ENCODE data around the gene OR10H5.
"Not testable (repeated sequence)": the region's sequence is repeated elsewhere in the genome, so short reads cannot be mapped to it uniquely, and the experiment has no call there.

Gene OR10H5

DNA sequence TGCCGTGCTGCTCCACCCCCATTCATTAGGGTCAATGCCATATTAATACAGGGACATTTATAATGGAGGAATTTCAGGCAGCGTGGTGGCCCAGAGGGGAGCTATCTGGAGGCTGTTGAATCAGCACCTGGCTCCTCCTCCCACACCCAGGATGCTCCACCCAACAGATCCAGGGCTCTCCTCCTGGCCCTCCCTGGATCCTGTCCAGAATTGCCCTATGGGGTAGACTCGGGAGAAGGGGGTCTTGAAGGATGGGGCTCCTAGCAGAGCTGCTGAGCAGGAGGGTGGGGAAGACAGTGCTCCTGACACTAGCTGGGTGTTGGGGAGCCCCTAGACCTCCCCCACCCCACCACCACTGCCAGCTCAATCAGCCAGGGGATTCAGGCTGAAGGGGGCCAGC lies 5.2 kb upstream of the OR10H5 start:
- no peaks in the 10 kb centered on the region for H3K36me3 Mint-ChIP-seq
- H3K4me3 Mint-ChIP-seq, result no peak overlapping the region
- no peak for DNase-seq (ENCODE audit: low spot score in 2 of 2)
- no peak for ATAC-seq
- H3K4me1 Mint-ChIP-seq, result peaks cover 5% of the 10 kb centered on the region
- no peaks in the 10 kb centered on the region for H3K9me3 Mint-ChIP-seq
- peak overlapping the region; percentile 84 for H3K27ac Mint-ChIP-seq

DNA sequence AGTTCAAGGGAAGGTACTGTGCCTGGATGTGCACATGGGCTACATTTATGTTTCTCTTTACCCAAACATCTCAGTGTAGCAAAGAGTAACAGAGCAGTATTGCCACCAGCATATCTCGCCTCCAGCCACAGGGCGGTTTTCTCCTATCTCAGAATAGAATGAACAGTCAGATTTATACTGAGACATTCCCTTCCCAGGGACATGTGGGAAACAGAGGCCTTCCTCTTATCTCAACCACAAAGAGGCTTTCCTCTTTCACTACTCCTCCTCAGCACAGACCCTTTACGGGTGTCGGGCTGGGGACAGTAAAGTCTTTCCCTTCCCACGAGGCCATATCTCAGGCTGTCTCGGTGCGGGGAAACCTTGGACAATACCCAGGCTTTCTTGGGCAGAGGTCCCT lies 4.6 kb upstream of the OR10H5 start:
- H3K4me1 Mint-ChIP-seq; H3K4me3 Mint-ChIP-seq; H3K36me3 Mint-ChIP-seq; H3K9me3 Mint-ChIP-seq; DNase-seq (ENCODE audit: low spot score in 2 of 2); ATAC-seq: not testable (repeated sequence)
- peak overlapping the region; percentile 84 for H3K27ac Mint-ChIP-seq

DNA sequence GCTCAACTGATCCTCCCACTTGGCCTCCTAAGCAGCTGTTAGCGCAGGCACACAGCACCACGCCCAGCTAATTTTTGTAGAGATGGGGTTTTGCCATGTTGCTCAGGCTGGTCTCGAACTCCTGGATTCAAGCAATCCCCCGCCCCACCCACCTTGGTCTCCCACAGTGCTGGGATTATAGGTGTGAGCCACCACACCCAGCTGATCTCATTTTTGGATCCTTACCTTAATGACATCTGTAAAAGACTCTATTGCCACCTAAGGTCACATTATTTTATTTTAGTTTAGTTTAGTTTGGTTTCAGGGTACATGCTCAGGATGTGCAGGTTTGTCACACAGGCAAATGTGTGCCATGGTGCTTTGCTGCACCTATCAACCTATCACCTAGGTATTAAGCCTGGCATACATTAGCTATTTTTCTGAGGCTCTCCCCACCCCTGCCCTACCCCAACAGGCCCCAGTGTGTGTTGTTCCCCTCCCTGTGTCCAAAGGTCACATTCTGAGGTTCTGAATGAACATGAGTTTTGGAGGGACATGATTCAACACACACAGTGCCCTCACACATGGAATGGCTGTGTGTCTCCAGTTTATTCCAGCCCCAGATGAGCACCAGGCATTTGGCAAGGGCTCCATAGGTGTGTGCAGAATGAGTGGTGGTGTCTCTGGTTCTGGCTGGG lies 1.3 kb downstream of the OR10H5 start:
- Mint-ChIP-seq H3K36me3 (no peaks in the 10 kb centered on the region), H3K27ac (no peak overlapping the region), H3K9me3 (no peaks in the 10 kb centered on the region), H3K4me1 (no peaks in the 10 kb centered on the region), H3K4me3 (no peak overlapping the region)
- DNase-seq (ENCODE audit: low spot score in 2 of 2) (no peak), ATAC-seq (no peak)

DNA sequence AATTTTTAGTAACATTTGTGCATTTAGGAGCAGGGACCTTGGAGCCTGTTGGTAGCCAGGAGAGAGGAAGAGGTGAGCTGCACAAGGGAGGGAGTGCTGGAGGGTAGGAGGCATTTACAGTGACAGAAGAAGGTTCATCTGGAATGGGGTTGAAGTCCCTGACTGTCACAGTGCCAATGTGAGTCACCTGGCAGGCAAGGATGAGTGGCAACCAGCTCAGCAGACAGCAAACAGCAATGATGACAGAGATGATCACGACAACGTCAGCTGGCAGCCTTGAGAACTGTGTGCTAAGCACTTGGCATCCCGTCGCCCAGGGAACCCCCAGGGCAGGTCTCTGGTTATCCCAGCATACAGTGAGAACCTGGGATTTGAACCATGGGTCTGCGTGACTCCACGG lies 2.6 kb downstream of the OR10H5 start:
- Mint-ChIP-seq H3K9me3 (no peaks in the 10 kb centered on the region), H3K4me1 (peaks cover 3% of the 10 kb centered on the region), H3K27ac (no peak overlapping the region), H3K4me3 (no peak overlapping the region), H3K36me3 (no peaks in the 10 kb centered on the region)
- DNase-seq (ENCODE audit: low spot score in 2 of 2) (no peak), ATAC-seq (peak; percentile 19)

DNA sequence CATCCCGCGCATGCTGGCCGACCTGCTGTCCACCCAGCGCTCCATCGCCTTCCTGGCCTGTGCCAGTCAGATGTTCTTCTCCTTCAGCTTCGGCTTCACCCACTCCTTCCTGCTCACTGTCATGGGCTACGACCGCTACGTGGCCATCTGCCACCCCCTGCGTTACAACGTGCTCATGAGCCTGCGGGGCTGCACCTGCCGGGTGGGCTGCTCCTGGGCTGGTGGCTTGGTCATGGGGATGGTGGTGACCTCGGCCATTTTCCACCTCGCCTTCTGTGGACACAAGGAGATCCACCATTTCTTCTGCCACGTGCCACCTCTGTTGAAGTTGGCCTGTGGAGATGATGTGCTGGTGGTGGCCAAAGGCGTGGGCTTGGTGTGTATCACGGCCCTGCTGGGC lies 6.8 kb downstream of the OR10H5 start:
- not testable (repeated sequence) for DNase-seq (ENCODE audit: low spot score in 2 of 2); H3K4me3 Mint-ChIP-seq; H3K4me1 Mint-ChIP-seq; H3K36me3 Mint-ChIP-seq; ATAC-seq; H3K9me3 Mint-ChIP-seq; H3K27ac Mint-ChIP-seq

DNA sequence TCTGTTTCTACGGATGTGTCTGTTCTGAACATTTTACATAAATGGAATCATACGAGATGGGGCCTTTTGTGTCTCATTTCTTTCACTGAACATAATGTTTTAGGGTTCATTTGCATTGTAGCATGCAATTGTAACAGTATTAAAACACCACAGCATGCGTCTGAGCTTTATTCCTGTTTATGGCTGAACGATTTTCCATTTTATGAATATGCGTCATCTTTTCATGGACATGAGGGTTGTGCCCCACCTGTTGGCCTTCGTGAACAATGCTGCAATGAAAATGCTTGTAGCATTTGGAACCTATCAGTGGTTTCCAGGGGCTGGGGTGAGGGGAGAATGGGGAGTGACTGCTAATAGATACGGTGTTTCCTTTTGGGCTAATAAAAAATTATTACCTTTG lies 22.9 kb downstream of the OR10H5 start:
- peaks cover 26% of the 10 kb centered on the region for H3K4me1 Mint-ChIP-seq
- no peaks in the 10 kb centered on the region for H3K9me3 Mint-ChIP-seq
- DNase-seq (ENCODE audit: low spot score in 2 of 2) (no peak), ATAC-seq (no peak)
- H3K4me3 Mint-ChIP-seq, result no peak overlapping the region
- no peaks in the 10 kb centered on the region for H3K36me3 Mint-ChIP-seq
- H3K27ac Mint-ChIP-seq, result no peak overlapping the region

DNA sequence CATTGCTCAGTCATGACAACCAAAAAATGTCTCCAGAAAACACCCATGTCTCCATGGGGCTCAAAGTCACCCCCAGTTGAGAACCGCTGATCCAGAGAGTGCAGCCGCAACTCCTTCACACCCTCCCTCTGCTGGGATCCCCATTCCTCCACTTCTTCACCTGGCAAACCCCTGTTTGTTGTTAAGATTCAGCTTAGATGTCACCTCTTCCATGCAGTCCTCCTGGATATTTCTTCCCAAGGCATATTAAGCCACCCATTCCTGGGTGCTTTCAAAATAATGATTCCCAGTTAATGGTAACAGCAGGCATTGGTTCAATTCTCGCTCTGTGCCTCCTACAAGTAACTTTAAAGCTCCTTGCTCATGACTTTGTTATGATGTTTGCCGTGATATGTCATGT lies 24.0 kb downstream of the OR10H5 start:
- no peak overlapping the region for H3K27ac Mint-ChIP-seq
- H3K9me3 Mint-ChIP-seq, result no peaks in the 10 kb centered on the region
- DNase-seq (ENCODE audit: low spot score in 2 of 2), result no peak
- peaks cover 26% of the 10 kb centered on the region for H3K4me1 Mint-ChIP-seq
- ATAC-seq, result no peak
- no peak overlapping the region for H3K4me3 Mint-ChIP-seq
- no peaks in the 10 kb centered on the region for H3K36me3 Mint-ChIP-seq

DNA sequence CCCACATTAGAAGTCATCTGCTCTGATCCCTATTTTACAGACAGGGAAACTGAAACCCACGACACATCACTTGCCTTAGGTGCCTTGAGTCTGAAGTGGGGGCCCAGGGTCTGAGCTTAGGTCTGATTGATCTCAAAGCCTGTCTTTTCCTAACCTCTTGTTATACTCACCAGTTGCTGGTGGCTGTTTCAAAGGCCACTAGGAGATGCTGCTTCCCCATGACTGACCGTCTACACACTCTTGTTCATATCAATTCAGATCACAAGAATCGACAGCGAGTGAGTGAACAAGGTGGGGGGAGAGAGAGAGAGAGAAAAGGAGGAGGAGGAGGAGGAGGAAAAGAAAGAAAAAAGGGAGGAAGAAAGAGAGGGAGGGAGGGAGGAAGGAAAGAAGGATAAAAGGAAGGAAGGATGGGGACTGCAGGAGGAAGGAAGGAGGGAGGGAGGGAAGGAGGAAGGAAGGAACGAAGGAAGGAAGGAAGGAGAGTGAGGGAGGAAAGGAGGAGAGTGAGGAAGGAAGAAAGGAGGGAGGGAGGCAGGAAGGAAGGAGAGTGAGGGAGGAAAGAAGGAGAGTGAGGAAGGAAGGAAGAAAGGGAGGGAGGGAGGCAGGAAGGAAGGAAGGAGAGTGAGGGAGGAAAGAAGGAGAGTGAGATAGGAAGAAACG lies 24.7 kb downstream of the OR10H5 start:
- H3K36me3 Mint-ChIP-seq, result no peaks in the 10 kb centered on the region
- H3K4me1 Mint-ChIP-seq, result peaks cover 26% of the 10 kb centered on the region
- peak overlapping the region; percentile 33 for H3K27ac Mint-ChIP-seq
- no peaks in the 10 kb centered on the region for H3K9me3 Mint-ChIP-seq
- DNase-seq (ENCODE audit: low spot score in 2 of 2), result no peak
- ATAC-seq, result peak; percentile 44
- H3K4me3 Mint-ChIP-seq, result no peak overlapping the region

DNA sequence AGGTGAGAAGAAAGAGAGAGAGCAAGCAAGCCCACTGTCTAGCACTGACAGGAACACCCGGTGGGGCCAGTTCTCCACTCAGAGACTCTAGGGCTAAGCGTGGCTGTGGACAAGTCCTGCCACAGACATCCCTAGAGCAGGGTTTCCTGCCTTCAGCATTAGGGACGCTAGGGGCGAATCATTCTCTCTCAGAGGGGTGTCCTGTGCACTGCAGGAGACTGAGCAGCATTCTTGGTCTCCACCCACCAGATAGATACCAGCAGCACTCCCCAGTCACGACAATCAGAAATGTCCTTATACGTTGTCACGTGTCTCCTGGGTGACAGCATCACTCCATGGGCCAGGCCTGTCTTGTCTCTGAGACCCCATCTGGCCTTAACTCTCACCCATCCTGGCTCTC lies 26.5 kb downstream of the OR10H5 start:
- DNase-seq (ENCODE audit: low spot score in 2 of 2) (no peak), ATAC-seq (peak; percentile 21)
- Mint-ChIP-seq H3K36me3 (no peaks in the 10 kb centered on the region), H3K4me3 (no peak overlapping the region), H3K9me3 (no peaks in the 10 kb centered on the region), H3K27ac (peak overlapping the region; percentile 1), H3K4me1 (peaks cover 26% of the 10 kb centered on the region)

DNA sequence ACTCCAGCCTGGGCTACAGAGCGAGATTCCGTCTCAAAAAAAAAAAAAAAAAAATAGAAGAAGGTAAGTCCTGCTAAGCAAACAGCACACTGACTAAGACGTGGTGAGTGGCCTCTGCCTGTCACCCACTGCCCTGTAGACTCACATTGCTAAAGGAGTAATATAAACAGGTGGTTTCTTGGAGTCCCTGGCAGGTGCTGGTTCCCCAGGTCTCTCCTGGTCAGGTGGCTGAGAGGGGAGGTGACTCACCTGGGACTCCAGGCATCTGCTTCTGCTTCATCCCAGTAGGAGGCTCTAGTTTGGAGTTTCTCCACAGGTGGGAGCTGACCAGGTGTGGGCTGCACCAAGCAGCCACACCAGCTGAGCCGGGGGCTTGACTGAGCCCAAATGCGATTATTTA lies 27.8 kb downstream of the OR10H5 start, which contains the start of gene OR10H1:
Gene OR10H1 (minus strand): TSS at position 359 of the 400 bp plus-strand sequence. CDS start 7,627 bp downstream, outside the sequence.
- Mint-ChIP-seq H3K4me1 (peaks cover 26% of the 10 kb centered on the region), H3K4me3 (no peak within 1 kb of the TSS), H3K36me3 (no peaks in the 10 kb centered on the region), H3K27ac (peak within 1 kb of the TSS; percentile 1), H3K9me3 (no peaks in the 10 kb centered on the region)
- no peak for ATAC-seq
- no peak for DNase-seq (ENCODE audit: low spot score in 2 of 2)

DNA sequence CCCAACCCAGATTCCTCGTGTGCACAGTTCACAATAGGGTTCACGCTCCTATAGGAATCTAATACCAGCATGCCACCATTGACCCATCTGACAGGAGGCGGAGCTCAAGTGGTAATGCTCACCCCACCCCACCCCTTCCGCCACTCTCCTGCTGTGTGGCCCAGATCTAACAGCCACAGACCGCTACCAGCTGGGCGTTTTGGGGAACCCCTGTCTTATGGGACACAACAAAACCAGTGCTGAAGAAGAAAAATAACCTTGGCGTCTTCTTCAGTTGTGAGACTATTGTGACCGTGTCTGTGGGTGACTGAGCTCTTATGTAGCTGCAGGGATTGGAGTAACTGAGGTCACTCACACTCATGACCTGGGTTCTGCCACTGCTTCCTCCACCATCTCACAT lies 33.2 kb downstream of the OR10H5 start:
- Mint-ChIP-seq H3K4me3 (no peak overlapping the region), H3K9me3 (no peaks in the 10 kb centered on the region), H3K4me1 (no peaks in the 10 kb centered on the region), H3K36me3 (no peaks in the 10 kb centered on the region), H3K27ac (peak overlapping the region; percentile 70)
- ATAC-seq (peak; percentile 69), DNase-seq (ENCODE audit: low spot score in 2 of 2) (no peak)

DNA sequence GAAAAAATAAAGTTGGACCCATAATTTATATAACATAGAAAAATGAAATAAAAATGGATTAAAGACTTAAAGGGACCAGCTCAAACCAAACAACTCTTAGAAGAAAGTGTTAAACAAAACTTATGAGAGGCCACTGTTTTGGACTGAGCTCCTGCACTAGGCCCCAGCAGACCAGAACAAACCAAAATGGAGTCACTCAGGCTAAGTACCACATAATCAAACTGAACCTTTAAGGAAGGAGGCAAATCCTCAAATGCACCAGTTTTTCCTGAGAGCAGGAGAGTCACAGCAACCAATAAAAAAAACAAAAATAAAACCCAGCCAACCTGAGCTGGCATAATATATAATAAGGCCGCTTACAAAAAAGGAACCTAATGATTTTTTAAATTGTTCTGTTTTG lies 38.3 kb downstream of the OR10H5 start:
- Mint-ChIP-seq H3K27ac (no peak overlapping the region), H3K9me3 (no peaks in the 10 kb centered on the region), H3K36me3 (no peaks in the 10 kb centered on the region), H3K4me1 (no peaks in the 10 kb centered on the region), H3K4me3 (no peak overlapping the region)
- no peak for ATAC-seq
- DNase-seq (ENCODE audit: low spot score in 2 of 2), result no peak

DNA sequence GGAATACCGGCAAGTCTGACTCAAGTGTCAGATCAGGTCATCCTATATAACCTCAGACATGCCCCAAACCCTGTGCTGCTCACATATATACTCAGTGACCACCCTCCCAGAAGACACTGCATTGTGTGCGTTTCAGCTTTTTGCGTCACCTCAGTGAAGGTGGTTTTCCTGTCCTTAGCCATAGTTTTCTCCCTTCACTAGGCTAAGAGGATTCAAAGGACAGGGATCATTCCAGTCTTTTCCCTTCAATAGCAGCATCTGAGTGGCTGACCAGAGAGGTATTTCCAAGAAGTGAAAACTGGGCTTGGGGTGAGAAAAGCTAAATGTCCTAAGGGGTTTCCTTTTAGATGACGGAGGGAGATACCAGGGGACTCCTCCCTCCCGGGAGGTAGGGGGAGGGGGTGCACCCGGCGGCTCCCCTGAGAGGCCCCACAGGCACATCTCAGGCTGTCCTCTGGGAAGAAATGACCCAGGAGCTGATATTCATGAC lies 40.7 kb downstream of the OR10H5 start:
- no peaks in the 10 kb centered on the region for H3K9me3 Mint-ChIP-seq
- H3K27ac Mint-ChIP-seq, result no peak overlapping the region
- no peaks in the 10 kb centered on the region for H3K4me1 Mint-ChIP-seq
- ATAC-seq (no peak), DNase-seq (ENCODE audit: low spot score in 2 of 2) (no peak)
- no peak overlapping the region for H3K4me3 Mint-ChIP-seq
- no peaks in the 10 kb centered on the region for H3K36me3 Mint-ChIP-seq

DNA sequence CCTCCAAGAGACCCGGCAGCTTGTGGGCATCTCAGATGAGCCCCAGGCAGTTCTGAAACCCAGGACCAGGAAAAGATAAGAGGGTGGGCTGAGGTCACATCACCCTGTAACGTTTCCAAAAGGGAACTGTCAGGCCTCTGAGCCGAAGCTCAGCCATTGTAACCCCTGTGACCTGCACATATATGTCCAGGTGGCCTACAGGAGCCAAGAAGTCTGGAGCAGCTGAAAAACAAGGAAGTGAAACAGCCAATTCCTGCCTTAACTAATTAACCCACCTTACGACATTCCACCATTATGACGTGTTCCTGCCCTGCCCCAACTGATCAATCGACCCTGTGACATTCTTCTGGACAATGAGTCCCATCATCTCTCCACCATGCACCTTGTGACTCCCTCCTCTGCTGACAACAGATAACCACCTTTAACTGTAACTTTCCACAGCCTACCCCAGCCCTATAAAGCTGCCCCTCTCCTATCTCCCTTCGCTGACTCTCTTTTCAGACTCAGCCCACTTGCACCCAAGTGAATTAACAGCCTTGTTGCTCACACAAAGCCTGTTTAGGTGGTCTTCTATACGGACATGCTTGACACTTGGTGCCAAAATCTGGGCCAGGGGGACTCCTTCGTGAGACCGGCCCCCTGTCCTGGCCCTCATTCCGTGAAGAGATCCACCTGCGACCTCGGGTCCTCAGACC lies 41.3 kb downstream of the OR10H5 start:
- not testable (repeated sequence) for DNase-seq (ENCODE audit: low spot score in 2 of 2)

DNA sequence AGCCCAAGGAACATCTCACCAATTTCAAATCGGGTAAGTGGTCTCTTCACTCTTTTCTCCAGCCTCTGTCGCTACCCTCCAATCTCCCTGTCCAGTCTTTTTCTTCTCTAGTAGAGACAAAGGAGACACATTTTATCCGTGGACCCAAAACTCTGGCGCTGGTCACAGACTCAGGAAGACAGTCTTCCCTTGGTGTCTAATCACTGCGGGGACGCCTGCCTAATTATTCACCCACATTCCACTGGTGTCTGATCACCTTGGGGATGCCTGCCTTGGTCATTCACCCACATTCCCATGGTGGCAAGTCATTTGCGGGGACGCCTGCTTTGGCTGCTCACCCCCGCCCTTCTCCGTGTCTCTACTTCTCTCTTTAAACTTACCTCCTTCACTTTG lies 41.8 kb downstream of the OR10H5 start:
- Mint-ChIP-seq H3K9me3 (no peaks in the 10 kb centered on the region), H3K4me3 (no peak overlapping the region), H3K4me1 (no peaks in the 10 kb centered on the region), H3K36me3 (no peaks in the 10 kb centered on the region), H3K27ac (no peak overlapping the region)
- ATAC-seq (no peak), DNase-seq (ENCODE audit: low spot score in 2 of 2) (no peak)

More for the DNA sequence above, 41.3 kb downstream of the OR10H5 start:
- H3K4me1 Mint-ChIP-seq, H3K9me3 Mint-ChIP-seq, ATAC-seq, H3K4me3 Mint-ChIP-seq, H3K27ac Mint-ChIP-seq, H3K36me3 Mint-ChIP-seq: not testable (repeated sequence)

DNA sequence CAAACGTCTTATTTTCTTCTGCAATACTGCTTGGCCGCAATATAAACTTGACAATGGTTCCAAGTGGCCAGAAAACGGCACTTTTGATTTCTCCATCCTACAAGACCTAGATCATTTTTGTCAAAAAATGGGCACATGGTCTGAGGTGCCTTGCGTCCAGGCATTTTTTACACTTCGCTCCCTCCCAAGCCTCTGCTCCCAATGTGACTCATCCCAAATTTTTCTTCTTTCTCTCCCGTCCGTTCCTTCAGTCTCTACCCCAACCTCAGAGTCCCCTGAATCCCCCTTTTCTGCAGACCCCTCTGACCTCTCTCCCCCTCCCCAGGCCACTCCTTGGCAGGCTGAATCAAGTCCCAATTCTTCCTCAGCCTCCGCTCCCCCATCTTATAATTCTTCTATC lies 42.3 kb downstream of the OR10H5 start:
- Mint-ChIP-seq H3K36me3 (no peaks in the 10 kb centered on the region), H3K27ac (no peak overlapping the region), H3K4me3 (no peak overlapping the region), H3K9me3 (no peaks in the 10 kb centered on the region), H3K4me1 (no peaks in the 10 kb centered on the region)
- no peak for ATAC-seq
- no peak for DNase-seq (ENCODE audit: low spot score in 2 of 2)
